ENCODE data around the gene LPGAT1.
"Not testable (repeated sequence)": the region's sequence is repeated elsewhere in the genome, so short reads cannot be mapped to it uniquely, and the experiment has no call there.

LPGAT1 gene, protein sequence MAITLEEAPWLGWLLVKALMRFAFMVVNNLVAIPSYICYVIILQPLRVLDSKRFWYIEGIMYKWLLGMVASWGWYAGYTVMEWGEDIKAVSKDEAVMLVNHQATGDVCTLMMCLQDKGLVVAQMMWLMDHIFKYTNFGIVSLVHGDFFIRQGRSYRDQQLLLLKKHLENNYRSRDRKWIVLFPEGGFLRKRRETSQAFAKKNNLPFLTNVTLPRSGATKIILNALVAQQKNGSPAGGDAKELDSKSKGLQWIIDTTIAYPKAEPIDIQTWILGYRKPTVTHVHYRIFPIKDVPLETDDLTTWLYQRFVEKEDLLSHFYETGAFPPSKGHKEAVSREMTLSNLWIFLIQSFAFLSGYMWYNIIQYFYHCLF

DNA sequence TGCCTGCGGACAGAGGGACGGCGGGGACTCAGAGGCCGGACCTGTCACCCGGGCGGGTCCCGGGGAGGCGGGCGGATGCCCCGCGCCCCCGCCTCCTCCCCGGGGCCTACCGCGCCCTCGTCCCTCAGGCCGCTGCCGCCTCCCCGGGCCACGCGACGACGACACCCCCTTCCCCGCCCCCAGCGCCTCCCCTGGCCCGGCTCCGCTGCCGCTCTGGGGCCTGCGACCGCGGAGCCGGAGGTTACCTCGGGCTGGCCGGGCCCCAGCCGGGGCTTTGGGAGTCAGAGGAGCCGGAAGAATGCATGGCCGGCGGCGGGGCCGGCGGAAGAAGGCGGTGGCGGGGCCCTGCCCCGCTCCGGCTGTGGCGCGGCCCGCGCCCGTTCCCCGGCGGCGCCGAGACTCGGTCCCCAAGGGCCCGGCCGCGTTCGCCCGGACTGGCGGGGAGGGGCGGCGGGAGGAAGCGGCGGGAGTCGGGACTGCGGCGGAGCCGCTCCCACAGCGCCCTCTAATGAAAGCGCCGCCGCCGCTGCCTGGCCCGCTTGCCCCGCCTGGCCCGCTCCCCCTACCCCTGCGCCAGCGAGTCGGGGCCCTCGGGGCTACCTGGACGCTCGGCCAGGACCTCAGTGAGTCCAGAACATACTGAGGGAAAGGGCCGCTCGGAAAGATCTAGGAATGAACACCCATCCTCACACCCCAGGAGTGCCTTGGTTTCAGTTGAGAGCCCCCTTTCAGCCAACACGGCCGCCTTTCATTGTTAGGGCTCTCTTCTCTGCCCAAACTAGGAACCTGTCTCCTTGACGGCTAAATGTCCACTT lies at the start of gene LPGAT1:
TSS of gene LPGAT1 (minus strand) at position 436 of the 815 bp plus-strand sequence. CDS start 1,467 bp downstream, outside the sequence.
- DNase-seq = peak; percentile 43 to 69

DNA sequence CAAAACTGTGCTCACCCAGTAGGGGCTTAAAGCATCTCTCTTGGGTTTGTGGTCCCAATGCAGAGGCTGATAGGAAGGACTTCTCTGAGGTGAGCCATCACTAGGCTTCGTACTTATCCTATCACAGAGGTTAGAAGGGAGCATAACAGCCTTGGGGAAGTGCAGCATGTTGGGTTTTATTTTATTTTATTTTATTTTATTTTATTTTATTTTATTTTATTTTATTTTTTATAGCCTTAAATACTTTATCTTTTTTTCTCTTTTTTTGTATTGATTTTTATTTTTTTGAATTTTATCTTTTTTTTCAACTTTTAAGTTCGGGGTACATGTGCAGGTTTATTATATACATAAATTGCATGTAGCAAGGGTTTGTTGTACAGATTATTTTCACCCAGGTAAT lies 48.9 kb upstream of the LPGAT1 start:
- DNase-seq = no peak

DNA sequence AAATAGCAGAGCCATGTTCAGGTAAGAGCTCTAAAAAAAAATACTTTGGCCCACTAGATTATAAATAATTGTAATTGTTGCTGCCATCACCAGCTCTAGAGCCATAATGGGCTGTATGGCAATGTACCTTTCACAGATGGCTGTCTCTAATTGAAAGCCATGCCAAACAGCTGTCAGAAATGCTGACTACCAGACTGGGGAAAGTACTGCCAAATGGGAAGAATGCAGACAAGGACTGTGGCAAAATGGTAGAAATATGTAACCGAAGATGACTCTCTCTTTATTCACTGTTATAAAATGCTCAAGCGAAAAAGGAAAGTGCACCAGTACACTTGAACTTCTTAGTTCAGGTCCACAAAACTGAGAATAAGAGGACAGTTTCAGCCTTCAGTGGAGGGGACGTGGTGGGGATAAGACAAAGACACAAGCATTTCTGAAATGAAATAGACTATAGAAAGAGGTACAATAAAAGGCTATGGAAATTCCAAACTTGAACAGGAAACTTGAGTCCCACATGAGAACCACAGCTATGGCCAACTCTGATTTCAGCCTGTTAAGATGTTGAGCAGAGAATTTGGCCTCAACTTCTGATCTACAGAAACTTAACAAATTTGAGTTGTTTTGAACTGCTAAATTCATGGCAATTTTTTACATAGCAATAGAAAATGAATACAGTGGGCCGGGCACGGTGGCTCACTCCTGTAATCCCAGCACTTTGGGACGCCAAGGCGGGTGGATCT lies 46.5 kb upstream of the LPGAT1 start:
- no peak for DNase-seq

DNA sequence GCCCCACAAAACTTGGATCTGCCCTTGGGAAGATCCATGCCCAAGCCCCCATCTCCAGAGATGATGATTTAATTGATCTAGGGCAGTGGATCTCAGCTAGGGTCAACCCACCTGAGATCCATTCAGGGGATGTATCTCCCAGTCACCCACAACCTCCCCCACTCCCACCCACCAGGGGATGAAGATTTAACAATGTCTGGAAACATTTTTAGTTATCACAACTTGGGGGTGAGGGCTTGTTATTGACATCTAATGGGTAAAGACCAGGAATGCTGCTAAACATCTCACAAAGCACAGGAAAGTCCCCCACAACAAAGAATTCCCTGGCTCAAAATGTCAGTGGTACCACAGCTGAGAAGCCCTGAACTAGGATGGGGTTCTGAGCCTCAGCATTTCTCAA lies 45.0 kb upstream of the LPGAT1 start:
- no peak for DNase-seq

DNA sequence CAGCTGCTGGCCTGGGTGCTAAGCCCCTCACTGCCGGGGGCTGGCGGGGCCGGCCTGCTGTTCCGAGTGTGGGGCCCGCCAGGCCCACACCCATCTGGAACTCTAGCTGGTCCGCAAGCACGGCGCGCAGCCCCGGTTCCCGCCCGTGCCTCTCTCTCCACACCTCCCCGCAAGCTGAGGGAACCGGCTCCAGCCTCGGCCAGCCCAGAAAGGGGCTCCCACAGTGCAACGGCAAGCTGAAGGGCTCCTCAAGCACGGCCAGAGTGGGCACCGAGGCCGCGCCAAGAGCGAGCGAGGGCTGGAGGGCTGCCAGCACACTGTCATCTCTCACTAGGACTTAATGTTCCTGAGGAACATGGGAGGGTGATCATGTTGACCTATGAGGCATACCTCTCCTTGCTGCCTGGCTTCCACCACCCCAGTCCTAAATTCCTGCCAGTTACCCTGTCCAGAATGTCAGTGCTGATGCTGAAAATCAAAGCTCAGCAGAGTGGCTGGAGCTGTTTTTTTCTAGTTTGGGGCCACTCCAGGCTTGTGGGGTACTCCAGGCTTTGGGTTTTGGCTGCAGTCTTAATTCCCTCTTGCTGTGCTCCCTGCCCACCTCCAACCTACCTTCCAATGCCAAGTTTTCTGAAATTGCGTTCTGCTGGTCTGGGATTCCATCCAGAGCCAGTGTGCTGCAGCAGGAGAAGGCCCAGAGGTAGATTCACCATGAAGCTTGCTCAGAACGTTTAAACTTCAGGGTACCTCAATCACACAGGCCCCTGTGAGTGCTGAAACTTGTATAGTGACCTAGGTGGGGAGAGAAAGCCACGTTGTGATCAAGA lies 44.2 kb upstream of the LPGAT1 start:
- no peak for DNase-seq

DNA sequence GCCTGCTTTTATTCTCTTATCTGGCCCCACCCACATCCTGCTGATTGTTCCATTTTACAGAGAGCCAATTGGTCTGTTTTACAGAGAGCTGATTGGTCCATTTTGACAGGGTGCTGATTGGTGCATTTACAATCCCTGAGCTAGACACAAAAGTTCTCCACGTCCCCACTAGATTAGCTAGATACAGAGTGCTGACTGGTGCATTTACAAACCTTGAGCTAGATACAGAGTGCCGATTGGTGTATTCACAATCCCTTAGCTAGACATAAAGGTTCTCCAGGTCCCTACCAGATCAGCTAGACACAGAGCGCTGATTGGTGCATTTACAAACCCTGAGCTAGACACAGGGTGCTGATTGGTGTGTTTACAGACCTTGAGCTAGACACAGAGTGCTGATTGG lies 43.2 kb upstream of the LPGAT1 start:
- DNase-seq = not testable (repeated sequence)

DNA sequence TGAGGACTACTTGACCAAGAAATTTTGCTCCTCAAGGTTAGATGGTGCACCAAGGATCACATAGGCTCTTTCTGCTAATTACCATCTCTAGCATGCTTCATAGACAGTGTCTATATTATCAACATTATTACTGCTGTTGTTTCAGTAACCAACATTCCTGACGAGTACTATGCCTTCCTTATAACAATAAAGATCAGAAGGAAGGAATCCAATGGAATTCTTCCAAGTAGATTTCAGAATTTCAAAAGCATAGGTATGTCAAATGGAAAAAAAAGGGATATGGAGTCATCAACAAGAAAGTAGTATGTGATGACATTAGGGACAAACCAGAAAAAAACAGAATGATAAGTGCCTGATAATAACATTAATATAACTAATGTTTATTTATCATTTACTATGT lies 39.6 kb upstream of the LPGAT1 start:
- DNase-seq = no peak

DNA sequence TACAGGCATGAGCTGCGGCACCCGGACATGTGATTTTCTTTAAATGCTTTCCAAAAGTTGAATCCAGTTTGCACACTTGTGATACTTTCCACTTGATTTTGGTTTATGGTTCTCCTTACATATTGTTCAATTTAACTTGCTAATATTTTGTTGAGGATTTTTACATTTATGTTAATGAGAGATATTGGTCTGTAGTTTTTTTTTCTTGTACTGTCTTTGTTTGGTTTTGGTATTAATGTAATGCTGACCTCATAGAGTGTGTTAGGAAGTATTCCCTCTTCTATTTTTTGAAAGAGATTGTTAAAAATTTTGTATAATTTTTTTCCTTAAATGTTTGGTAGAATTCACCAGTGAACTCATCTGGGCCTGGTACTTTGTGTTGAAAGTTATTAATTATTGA lies 34.6 kb upstream of the LPGAT1 start:
- DNase-seq = no peak

DNA sequence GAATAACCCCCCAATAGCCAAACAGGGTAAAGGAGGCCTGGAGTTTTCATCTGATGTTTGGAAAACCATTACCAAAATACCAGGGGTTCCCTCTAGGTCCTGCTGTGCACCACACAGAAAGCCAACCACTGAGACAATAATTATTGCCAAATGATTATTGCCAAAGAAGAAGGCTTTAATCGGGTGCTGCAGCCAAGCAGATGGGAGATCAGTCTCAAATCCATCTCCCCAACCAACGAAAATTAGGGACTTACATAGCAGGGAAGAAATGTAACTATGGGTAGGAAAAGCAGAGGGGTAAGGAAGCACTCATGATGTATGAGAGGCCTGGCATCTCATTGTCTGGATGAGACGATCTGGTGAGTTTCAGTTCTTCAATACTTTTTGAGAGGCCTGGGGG lies 28.8 kb upstream of the LPGAT1 start:
- DNase-seq = no peak

DNA sequence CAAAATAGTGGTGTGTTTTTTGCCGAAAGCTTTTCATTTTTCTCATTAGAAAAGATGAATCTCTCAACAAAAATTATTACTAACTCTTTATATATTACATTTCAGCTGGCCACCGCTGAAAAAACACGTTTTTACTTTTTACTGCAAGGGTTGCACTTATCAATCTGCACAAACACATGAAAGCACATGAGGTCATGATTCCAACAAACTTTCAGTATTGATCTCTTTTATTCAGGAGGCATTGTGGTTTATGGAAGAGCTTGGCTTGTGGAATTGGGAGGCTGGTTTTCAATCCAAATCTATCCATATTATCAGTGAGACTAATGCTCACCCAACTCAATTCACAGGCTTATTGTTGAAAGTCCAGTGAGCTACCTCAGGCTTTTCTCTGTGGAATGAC lies 20.6 kb upstream of the LPGAT1 start:
- no peak for DNase-seq

DNA sequence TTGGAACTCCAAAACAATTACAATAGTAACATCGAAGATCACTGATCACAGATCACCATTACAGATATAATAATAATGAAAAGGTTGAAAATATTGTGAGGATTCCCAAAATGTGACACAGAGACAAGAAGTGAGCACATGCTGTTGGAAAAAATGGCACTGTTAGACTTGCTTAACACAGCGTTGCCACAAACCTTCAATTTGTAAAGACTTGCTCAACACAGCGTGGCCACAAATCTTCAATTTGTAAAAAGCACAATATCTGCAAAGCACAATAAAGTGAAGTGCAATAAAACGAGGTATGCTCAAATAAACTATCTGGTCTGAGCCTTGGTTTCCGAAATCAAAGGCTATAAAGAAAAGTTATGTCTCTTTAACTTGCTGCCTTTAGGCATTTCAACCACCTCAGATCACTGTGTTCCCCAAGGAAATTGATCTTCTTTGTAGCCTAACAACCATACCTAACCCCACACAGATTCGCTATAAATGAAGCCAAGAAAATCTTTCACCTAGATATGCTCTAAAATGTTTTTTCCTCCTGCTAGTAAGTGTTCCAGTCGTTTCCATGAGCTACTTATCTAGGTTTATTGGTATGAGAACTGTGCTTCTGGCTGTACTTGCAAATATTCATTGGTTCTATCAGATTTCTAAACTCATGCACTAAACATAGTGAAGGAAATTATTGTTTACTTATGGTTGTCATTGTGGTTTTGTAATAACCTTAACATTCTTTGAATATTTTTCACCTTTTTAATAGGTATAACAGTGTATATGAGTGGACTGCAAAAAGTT lies 13.1 kb upstream of the LPGAT1 start:
- DNase-seq = no peak

DNA sequence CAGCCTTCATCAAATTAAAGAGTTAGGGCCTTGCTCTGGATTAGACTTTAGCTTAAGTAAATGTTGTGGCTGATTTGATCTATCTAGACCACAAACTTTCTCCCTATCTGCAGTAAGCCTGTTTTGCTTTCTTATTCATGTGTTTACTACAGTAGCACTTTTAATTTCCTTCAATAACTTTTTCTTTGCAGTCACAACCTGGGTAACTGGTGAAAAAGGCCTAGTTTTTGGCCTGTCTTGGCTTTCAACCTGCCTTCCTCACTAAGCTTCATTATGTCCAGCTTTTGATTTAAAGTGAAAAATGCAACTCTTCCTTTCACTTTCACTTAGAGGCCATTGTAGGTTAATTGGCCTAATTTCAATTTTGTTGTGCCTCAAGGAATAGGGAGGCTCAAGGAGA lies 12.5 kb upstream of the LPGAT1 start:
- DNase-seq = peak in 1 of 2 donors; percentile 48

DNA sequence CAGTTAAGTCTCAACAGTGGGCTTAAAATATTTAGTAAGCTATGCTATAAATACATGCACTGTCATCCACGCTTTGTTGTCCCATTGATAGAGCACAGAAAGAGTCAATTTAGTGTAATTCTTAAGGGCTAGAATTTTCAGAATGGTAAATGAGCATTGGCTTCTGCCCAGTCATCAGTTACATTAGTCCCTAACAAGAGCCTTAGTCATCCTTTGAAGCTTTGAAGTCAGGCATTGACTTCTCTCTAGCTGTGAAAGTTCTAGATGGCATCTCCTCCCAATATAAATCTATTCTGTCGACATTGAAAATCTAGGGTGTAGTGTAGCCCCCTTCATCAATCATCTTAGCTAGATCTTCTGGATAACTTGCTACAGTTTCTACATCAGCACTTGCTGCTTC lies 12.0 kb upstream of the LPGAT1 start:
- no peak for DNase-seq

DNA sequence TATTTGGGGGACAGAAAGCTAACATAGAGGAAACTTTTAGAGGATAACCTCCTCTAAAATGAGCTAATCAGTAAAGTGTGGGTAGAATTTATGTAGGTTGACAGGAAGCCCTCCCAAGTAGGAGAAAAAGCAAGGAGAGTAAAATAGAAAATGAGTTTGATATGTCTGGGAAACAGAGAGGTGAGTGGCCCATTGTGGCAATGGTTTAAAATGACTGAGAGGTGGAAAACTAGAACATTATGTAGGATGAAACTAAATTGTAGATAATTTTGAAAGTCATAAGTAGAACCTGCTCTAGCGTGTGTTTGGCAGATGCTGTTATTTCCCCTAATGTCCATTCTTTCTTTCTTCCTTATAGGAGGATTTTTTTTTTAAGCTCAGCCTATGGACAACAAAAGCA lies 8.5 kb upstream of the LPGAT1 start:
- no peak for DNase-seq

DNA sequence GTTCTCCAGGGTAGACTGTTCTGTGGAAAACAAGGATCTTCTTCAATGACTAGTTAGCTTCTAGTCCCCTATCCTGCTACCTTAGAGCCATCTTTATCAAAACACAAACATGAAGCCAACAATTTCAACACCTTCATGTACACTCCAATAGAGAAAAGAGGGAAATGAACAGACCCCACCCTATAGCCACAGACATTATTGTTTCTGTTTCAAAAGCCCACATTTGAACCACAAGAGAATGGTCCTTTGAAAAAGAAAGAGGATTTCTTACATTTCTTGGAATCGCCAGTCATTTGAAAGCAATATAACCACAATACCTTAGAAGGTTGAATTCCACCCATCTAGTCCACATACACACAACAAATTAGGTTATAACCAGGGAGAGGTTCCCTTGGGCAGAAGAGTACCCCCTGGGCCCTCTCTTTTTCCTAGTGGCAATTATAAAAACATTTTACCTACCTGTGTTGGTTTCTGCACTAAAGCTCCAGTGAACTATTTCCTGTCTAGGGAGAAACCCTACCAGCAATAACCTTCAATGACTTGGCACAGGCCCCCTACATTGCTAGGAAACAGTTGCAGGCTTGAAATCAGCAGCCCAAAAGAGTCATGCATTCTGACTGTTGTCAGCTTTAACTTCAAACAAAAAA lies 2.7 kb upstream of the LPGAT1 start:
- DNase-seq = peak in 1 of 2 donors; percentile 8

DNA sequence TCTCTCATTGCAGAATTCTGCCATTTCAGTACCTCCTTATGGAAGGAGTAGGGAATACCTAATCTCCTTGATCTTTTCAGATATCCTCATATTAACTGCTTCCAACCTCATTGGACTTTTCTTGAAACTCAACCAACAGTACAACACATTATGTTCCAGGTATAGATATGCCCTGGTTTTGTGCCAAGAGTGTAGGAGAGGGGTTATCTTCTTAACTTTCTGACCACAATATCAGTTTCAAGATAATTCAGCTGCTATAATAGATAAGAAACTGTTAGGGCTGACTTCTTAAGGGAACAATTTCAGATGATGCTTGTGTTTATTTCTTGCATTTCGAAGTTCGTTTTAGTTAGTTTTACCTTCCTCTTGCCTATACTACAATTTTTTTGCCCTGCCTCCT lies 2.1 kb upstream of the LPGAT1 start:
- no peak for DNase-seq

DNA sequence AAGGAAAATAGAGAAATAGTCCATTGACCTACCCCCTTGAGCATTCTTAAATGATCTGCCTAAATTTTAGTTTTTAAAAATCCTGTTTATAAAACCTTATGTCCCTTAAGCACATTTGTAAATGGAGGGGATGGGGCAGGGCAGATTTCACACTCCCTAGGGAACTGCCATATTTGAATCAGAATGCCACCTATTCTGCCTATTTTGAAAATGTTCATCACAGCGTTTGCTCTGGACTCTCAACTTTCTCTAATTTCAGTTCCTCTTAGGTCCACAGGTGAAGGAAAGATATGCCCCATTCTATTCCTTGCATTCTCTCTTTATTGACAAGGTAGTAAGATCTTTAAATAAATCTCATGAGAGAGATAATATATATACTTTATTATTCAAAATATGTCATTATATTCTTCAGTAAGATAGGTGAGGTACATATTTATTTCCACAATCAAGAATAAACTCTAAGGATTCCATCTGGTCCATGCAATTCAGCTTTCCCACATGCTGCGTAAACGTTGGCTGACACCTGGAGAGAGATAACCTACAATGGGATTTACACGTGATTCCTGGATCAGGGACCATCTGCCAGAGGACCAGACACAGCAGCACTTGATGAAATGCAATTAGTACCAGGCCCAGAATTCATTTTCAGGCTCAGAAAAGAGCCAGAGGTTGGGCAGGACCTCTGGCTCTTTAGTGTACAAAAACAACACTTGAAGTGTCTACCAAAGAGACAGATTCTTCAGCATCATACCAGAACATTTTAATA lies 1.2 kb upstream of the LPGAT1 start:
- no peak for DNase-seq

DNA sequence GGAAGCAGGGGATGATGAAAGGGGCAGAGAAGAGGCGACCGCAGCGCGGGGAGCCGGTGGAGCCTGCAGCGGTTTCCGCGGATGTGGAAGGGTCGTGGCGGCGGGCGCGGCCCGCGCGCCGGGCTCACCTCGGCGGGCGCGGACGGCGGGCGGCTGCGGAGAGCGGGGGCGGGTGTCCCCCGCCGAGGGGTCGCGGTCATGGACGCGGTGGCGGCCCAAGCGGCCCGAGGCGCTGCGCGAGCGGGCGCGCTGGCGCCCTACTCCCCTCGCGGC lies 572 bp downstream of the LPGAT1 start:
- no peak for DNase-seq

DNA sequence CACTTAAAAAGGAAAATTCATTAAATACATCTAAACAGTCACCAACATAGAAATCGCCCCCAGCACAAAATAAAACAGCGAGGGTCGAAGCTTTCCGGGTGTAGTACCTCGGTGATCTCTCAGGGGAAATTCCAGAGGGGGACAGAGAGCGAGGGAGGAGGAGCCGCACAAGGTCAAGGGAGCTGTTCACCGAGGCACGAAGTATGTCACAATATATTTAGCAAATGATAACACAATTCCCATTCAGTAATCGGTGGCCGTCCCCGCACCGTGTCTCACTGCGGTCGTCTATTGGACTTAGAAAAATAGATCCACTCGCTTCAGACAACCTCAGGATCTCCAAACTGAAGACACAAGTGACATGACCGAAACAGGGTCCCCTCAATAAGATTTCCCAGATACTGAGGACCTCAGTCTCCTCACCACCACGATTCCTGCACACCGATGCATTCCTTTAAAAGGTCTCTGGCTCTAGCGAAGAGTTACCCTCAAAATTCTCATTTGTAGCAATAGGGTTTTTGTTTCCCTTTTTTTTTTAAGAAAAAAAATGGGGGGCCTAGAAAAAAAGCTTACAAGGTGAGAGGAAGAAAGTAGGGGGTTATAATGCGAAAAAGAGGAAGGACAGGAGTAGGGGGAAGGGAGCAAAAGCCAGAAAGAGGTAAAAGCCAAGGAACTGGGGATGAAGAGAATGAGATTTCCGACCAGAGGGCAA lies 1.1 kb downstream of the LPGAT1 start:
- DNase-seq = peak in 1 of 2 donors; percentile 61
